ENCODE data around the gene CAPN1. TPM values are rescaled to one million over a fixed set of nuclear protein-coding genes. Genes with fewer than 3 reads are reported as not detected.
"Not testable (repeated sequence)": the region's sequence is repeated elsewhere in the genome, so short reads cannot be mapped to it uniquely, and the experiment has no call there.

CAPN1 gene
- total RNA-seq, 1 donor from 2014 or later: 48.5 TPM

DNA sequence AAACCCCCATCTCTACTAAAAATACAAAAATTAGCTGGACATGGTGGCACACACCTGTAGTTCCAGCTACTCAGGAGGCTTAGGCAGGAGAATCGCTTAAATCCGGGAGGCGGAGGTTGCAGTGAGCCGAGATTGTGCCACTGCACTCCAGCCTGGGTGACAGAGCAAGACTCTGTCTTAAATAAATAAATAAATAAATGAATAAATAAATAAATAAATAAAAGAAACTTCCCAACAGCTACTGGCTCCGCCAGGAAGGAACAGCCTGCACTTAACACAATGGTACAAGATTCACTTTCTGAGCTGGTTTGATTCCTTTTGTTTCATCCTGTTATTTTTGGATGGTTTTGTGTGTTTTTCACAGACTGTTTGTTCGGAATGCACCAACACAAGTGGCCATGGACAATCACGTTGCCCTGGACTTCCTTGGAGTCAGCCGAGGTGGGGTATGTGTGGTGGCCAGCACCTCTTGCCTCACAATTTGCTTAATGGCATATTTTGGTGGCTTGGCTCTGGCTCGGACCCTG lies 66.5 kb downstream of the CAPN1 start:
- not testable (repeated sequence) for FAIRE-seq; DNase-seq (ENCODE audit: low spot score in 2 of 2)

GRCh38 chr11:65251476-65251875 lies 69.7 kb downstream of the CAPN1 start:
- no peak for FAIRE-seq
- DNase-seq (ENCODE audit: low spot score in 2 of 2): no peak

GRCh38 chr11:65254724-65255123 lies 73.0 kb downstream of the CAPN1 start:
- no peak for FAIRE-seq
- DNase-seq (ENCODE audit: low spot score in 2 of 2): no peak

DNA sequence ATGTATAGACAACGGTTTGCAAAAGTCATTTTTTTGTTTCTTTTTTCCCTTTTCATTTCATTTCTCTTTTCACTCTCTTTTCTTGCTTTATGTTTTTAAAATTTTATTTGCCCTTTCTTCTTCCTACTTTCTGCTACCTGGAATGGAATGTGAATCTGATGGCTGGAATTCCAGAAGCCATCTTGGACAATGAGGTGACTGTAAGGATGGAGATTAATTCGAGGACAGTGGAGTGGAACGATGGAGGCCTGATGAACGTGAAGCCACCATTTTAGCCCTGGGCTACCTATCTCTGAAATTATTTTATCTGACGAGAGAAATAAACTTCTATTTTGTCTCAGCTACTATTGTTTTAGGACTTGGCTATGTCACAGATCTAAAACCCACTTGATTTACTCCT lies 77.3 kb downstream of the CAPN1 start:
- FAIRE-seq: no peak

GRCh38 chr11:65260302-65260701 lies 78.6 kb downstream of the CAPN1 start:
- no peak for FAIRE-seq
- no peak for DNase-seq (ENCODE audit: low spot score in 2 of 2)

More for the DNA sequence above, 77.3 kb downstream of the CAPN1 start:
- DNase-seq (ENCODE audit: low spot score in 2 of 2): no peak

GRCh38 chr11:65260756-65261590 lies 79.2 kb downstream of the CAPN1 start:
- no peak for DNase-seq (ENCODE audit: low spot score in 2 of 2)
- FAIRE-seq: no peak

Small RNAs within 50 kb of the gene (small RNA-seq; reads per million reads assigned to genes)
- gene HIGD1AP10 (not detected), gene PDCL2P2 (not detected), gene RNU2-23P (4.4 reads per million, percentile 91 among the genes with 10 or more reads in this experiment)

Other genes with a start within 250 kb of the CAPN1 start
- not detected for gene GPHA2, start 246.0 kb upstream of the CAPN1 start, total RNA-seq
- gene MAJIN, start 209.8 kb upstream of the CAPN1 start, total RNA-seq: not detected
- gene BATF2, start 185.0 kb upstream of the CAPN1 start, total RNA-seq: not detected
- gene ARL2, start 167.8 kb upstream of the CAPN1 start, total RNA-seq: 50.5 TPM
- gene SNX15, start 154.5 kb upstream of the CAPN1 start, total RNA-seq: 17.9 TPM
- 5.7 TPM for gene SAC3D1, start 140.7 kb upstream of the CAPN1 start, total RNA-seq
- 4.1 TPM for gene NAALADL1, start 123.4 kb upstream of the CAPN1 start, total RNA-seq
- gene CDCA5, start 97.9 kb upstream of the CAPN1 start, total RNA-seq: 1.6 TPM
- gene ZFPL1, start 97.7 kb upstream of the CAPN1 start, total RNA-seq: 11.8 TPM
- 229 TPM for gene VPS51, start 85.7 kb upstream of the CAPN1 start, total RNA-seq
- 54.6 TPM for gene TM7SF2, start 70.1 kb upstream of the CAPN1 start, total RNA-seq
- 6.1 TPM for gene ZNHIT2, start 64.2 kb upstream of the CAPN1 start, total RNA-seq
- 251 TPM for gene FAU, start 59.8 kb upstream of the CAPN1 start, total RNA-seq
- 29.3 TPM for gene MRPL49, start 59.6 kb upstream of the CAPN1 start, total RNA-seq
- gene SYVN1, start 47.4 kb upstream of the CAPN1 start, total RNA-seq: 7.7 TPM
- gene SPDYC, start 11.7 kb upstream of the CAPN1 start, total RNA-seq: not detected
- gene POLA2, start 80.0 kb downstream of the CAPN1 start, total RNA-seq: 2.9 TPM
- 6.1 TPM for gene CDC42EP2, start 132.9 kb downstream of the CAPN1 start, total RNA-seq
- gene DPF2, start 151.9 kb downstream of the CAPN1 start, total RNA-seq: 17.5 TPM
- gene TIGD3, start 172.8 kb downstream of the CAPN1 start, total RNA-seq: 5.3 TPM
- 0.41 TPM for gene SLC25A45, start 200.7 kb downstream of the CAPN1 start, total RNA-seq
- gene FRMD8, start 204.7 kb downstream of the CAPN1 start, total RNA-seq: 8.2 TPM
- gene NEAT1, start 240.9 kb downstream of the CAPN1 start, total RNA-seq: 1.6 TPM